LNCAP (cell line): ENCODE data around the gene PPP4R2.
A peak's percentile ranks its signal among the peaks of the same experiment; 100 is the strongest.

ENCODE experiments used
- TF ChIP-seq, protein P1 (sequence below): fragments of 450-650 bp; IDR thresholded peaks from 2 replicates; pipeline ENCODE4 v1.5.1; 2017; ENCODE audit warnings: mild to moderate bottlenecking

The PPP4R2 gene

DNA sequence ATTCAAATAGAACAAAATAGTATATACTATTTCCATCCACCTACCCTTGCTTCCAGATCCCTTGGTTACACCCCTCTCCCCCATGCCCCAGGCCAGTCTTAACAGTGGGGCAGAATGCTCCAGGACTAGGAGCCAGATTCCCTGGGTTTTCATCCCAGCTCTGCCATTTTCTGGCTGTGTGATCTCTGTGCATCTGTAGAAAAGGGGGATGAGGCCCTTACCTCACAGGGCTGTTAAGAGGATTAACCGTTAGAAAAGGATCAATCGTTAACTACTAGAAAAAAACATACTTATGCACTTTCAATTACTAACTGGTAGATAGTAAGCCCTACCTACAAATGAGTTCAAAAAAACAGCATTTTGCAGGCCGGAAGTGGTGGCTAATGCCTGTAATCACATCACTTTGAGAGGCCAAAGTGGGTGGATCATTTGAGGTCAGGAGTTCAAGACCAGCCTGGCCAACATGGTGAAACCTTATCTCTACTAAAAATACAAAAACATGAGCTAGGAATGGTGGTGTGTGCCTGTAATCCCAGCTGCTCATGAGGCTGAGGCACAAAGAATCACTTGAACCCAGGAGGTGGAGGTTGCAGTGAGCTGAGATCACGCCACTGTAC, 76.6 kb downstream of the PPP4R2 start:
- TF ChIP-seq, protein P1, sequence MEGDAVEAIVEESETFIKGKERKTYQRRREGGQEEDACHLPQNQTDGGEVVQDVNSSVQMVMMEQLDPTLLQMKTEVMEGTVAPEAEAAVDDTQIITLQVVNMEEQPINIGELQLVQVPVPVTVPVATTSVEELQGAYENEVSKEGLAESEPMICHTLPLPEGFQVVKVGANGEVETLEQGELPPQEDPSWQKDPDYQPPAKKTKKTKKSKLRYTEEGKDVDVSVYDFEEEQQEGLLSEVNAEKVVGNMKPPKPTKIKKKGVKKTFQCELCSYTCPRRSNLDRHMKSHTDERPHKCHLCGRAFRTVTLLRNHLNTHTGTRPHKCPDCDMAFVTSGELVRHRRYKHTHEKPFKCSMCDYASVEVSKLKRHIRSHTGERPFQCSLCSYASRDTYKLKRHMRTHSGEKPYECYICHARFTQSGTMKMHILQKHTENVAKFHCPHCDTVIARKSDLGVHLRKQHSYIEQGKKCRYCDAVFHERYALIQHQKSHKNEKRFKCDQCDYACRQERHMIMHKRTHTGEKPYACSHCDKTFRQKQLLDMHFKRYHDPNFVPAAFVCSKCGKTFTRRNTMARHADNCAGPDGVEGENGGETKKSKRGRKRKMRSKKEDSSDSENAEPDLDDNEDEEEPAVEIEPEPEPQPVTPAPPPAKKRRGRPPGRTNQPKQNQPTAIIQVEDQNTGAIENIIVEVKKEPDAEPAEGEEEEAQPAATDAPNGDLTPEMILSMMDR: no peak

DNA sequence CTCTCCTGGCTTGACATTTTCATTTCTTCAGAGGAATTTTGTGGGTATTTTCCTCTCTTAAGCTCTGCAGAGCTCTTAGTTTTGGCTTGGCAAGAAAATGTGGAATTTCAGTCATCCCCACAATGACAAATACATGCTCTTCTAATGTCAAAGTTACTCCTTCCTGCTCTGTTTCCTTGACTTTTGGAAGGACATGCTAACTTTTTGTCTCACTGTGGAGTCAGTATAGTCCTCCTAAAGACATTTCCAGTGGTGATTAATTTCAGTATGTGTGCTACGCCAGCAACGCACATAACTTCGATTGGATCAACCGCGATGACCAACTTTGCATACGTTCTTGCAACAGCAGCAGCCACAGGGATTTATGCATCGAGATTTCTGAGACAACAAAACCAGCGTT, 78.2 kb downstream of the PPP4R2 start:
- TF ChIP-seq, protein P1: no peak

DNA sequence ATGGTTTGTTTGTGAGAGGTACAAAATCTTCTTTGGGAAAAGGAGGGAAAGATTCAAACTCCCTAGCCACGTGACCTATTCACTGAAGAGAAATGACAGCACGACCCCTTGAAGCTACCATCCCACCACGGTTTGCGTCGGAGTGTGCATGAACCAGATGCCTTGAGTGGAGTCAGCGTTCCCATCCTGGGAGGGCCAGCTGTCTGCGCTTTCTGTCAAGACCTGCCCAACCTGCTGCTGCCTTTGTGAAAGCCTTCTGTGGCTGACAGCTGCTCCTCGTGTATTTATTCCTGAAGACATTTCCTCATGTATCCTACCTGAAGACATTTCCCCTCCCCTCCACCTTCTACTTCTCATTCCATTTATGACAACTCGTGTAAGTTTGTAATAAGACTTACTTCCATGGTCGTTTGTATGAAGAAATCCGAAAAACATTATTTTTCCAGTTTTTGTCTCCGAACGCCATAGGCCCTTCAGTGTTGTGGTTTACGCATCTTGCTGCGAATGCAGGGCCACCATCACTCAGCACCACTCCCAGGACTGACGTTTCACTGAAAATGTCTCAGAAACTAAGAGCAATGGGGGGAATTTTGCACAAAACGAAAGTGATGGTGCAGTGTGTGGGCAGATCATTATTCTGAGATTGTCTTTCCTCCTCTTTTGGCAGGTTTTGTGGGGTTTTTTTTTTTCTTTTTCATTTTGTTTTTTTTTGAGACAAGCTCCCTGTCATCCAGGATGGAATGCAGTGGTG, 83.8 kb downstream of the PPP4R2 start:
- TF ChIP-seq, protein P1: no peak

DNA sequence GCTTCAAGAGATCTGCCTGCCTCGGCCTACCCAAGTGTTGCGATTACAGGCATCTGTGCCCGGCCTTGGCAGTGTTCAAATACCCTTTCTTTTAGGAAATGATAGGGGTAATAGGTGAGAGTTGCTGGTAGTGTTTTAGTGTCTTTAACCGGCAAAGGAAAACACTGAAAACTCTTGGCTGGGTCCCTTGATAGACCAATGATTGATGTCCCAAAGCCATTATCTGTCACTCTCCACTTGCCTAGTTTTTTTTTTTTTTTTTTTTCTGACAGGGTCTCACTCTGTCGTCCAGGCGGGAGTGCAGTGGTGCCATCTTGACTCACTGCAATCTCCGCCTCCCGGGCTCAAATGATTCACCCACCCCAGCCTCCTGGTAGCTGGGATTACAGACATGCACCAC, 84.5 kb downstream of the PPP4R2 start:
- TF ChIP-seq, protein P1: no peak

DNA sequence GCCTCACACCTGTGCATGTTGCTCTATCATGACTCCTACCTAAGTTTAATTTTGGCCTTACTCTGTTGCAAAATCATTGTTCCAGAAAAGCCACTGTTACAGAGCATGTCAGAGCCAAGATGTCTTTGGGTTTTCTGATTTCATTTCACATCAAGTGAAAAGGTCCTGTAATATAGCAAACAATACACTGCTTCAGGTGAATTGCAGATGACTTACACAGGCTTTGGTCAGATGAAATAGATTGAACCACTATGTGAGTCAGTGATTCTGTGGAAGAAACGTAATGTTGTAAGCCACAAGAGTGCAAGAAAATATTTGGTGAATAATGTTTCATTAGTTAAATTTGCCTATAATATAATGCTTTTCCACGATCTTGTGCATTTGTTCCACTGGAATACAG, 87.6 kb downstream of the PPP4R2 start:
- TF ChIP-seq, protein P1: no peak

DNA sequence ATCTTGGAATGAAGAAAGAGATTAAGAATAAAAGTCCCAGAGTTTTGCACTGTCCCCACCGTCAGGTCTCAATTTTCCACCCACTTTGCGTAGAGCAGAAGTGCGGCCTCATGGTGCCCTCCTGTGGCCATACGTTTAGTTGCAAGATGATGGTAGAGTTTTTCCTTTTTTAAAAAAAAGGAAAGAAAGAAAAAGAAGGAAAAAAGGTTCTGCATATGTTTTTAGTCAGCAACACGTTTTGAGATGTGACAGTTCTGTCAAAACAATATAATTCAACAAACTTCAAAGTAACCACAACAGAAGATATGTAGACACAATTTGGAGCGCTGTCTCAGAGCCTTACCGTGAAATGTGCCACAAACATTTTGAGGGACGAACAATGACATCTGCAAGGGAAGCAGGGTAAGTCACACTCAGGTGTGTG, 89.5 kb downstream of the PPP4R2 start:
- TF ChIP-seq, protein P1: peak; percentile 87

DNA sequence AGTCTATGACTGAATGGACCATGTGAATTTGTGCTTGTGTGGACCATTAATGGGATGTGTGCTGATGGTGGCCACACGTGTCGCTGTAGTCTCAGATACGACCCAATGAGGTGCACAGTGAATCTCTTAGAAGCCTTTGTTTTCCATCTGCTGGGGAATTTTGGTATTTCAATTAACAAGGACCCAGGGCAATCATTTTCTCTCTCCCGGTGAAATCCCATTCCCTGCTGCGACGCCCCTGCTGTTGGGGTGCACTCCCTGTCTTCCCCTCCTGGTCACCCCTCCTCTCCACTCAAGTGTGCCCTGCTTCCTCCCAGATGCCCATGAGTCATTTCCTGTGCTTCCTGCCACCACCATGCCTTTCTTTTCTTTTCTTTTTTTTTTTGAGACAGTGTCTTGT, 97.5 kb downstream of the PPP4R2 start:
- TF ChIP-seq, protein P1: peak; percentile 65
